ENCODE results near the gene RNFT2. TPM values are rescaled to one million over a fixed set of nuclear protein-coding genes. Genes with fewer than 3 reads are reported as not detected.

The RNFT2 gene
- polyA plus RNA-seq, 2 donors: 0.09 to 0.28 TPM

GRCh38 chr12:116799955-116800354, 61.8 kb downstream of the RNFT2 start:
- peaks cover 3% of the 10 kb centered on the region in 2 donors for H3K9me3 ChIP-seq (ENCODE audit: control insufficient read depth in 2 of 2, insufficient read depth in 1 of 2, low read depth in 1 of 2, low read length in 1 of 2)
- no peaks in the 10 kb centered on the region for H3K36me3 ChIP-seq (ENCODE audit: control insufficient read depth in 2 of 2, insufficient read depth in 2 of 2, low read length in 1 of 2)
- no peaks in the 10 kb centered on the region for H3K27me3 ChIP-seq (ENCODE audit: control insufficient read depth in 1 of 2, insufficient read depth in 2 of 2, low read length in 2 of 2)
- WGBS, 2 donors: 74 to 79% methylated on average over 6 of the region's 6 CpGs
- H3K27ac ChIP-seq (ENCODE audit: low read depth in 2 of 2, low read length in 1 of 2): no peak overlapping the region
- no peak overlapping the region for H3K4me3 ChIP-seq (ENCODE audit: low read depth in 1 of 2, low read length in 2 of 2)
- no peaks in the 10 kb centered on the region for H3K4me1 ChIP-seq (ENCODE audit: control insufficient read depth in 2 of 2, insufficient read depth in 2 of 2, low read length in 1 of 2)

- Histone ChIP-seq H3K36me3 (ENCODE audit: control insufficient read depth in 2 of 2, insufficient read depth in 2 of 2, low read length in 1 of 2) (no peaks in the 10 kb centered on the region), H3K27ac (ENCODE audit: low read depth in 2 of 2, low read length in 1 of 2) (no peak overlapping the region), H3K27me3 (ENCODE audit: control insufficient read depth in 1 of 2, insufficient read depth in 2 of 2, low read length in 2 of 2) (no peaks in the 10 kb centered on the region), H3K4me3 (ENCODE audit: low read depth in 1 of 2, low read length in 2 of 2) (no peak overlapping the region), H3K9me3 (ENCODE audit: control insufficient read depth in 2 of 2, insufficient read depth in 1 of 2, low read depth in 1 of 2, low read length in 1 of 2) (peaks cover 3% of the 10 kb centered on the region in 2 donors), H3K4me1 (ENCODE audit: control insufficient read depth in 2 of 2, insufficient read depth in 2 of 2, low read length in 1 of 2) (no peaks in the 10 kb centered on the region)
- 86 to 89% methylated on average over 2 of the region's 2 CpGs for WGBS, 2 donors
Observed at GRCh38 chr12:116800918-116801317, 62.8 kb downstream of the RNFT2 start.

- Histone ChIP-seq H3K9me3 (ENCODE audit: control insufficient read depth in 2 of 2, insufficient read depth in 1 of 2, low read depth in 1 of 2, low read length in 1 of 2) (peaks cover 3% of the 10 kb centered on the region in 2 donors), H3K4me1 (ENCODE audit: control insufficient read depth in 2 of 2, insufficient read depth in 2 of 2, low read length in 1 of 2) (no peaks in the 10 kb centered on the region), H3K27me3 (ENCODE audit: control insufficient read depth in 1 of 2, insufficient read depth in 2 of 2, low read length in 2 of 2) (no peaks in the 10 kb centered on the region), H3K36me3 (ENCODE audit: control insufficient read depth in 2 of 2, insufficient read depth in 2 of 2, low read length in 1 of 2) (no peaks in the 10 kb centered on the region), H3K4me3 (ENCODE audit: low read depth in 1 of 2, low read length in 2 of 2) (no peak overlapping the region), H3K27ac (ENCODE audit: low read depth in 2 of 2, low read length in 1 of 2) (no peak overlapping the region)
- WGBS, 2 donors: 93 to 95% methylated on average over 3 of the region's 3 CpGs
Observed at GRCh38 chr12:116802018-116802417, 63.9 kb downstream of the RNFT2 start.

GRCh38 chr12:116803013-116803736, 65.1 kb downstream of the RNFT2 start:
- Histone ChIP-seq H3K4me1 (ENCODE audit: control insufficient read depth in 2 of 2, insufficient read depth in 2 of 2, low read length in 1 of 2) (no peaks in the 10 kb centered on the region), H3K9me3 (ENCODE audit: control insufficient read depth in 2 of 2, insufficient read depth in 1 of 2, low read depth in 1 of 2, low read length in 1 of 2) (peaks cover 3% of the 10 kb centered on the region in 2 donors), H3K36me3 (ENCODE audit: control insufficient read depth in 2 of 2, insufficient read depth in 2 of 2, low read length in 1 of 2) (no peaks in the 10 kb centered on the region), H3K4me3 (ENCODE audit: low read depth in 1 of 2, low read length in 2 of 2) (no peak overlapping the region), H3K27ac (ENCODE audit: low read depth in 2 of 2, low read length in 1 of 2) (no peak overlapping the region), H3K27me3 (ENCODE audit: control insufficient read depth in 1 of 2, insufficient read depth in 2 of 2, low read length in 2 of 2) (no peaks in the 10 kb centered on the region)
- 79 to 80% methylated on average over 7 of the region's 7 CpGs for WGBS, 2 donors

- Histone ChIP-seq H3K4me1 (ENCODE audit: control insufficient read depth in 2 of 2, insufficient read depth in 2 of 2, low read length in 1 of 2) (no peaks in the 10 kb centered on the region), H3K27ac (ENCODE audit: low read depth in 2 of 2, low read length in 1 of 2) (no peak overlapping the region), H3K27me3 (ENCODE audit: control insufficient read depth in 1 of 2, insufficient read depth in 2 of 2, low read length in 2 of 2) (no peaks in the 10 kb centered on the region), H3K4me3 (ENCODE audit: low read depth in 1 of 2, low read length in 2 of 2) (no peak overlapping the region), H3K36me3 (ENCODE audit: control insufficient read depth in 2 of 2, insufficient read depth in 2 of 2, low read length in 1 of 2) (no peaks in the 10 kb centered on the region), H3K9me3 (ENCODE audit: control insufficient read depth in 2 of 2, insufficient read depth in 1 of 2, low read depth in 1 of 2, low read length in 1 of 2) (peaks cover under 1% of the 10 kb centered on the region in 2 donors)
- WGBS, 2 donors: 0% methylated on average over 1 of the region's 1 CpG
Observed at GRCh38 chr12:116804051-116804450, 65.9 kb downstream of the RNFT2 start.

- H3K9me3 ChIP-seq (ENCODE audit: control insufficient read depth in 2 of 2, insufficient read depth in 1 of 2, low read depth in 1 of 2, low read length in 1 of 2): no peaks in the 10 kb centered on the region
- H3K27ac ChIP-seq (ENCODE audit: low read depth in 2 of 2, low read length in 1 of 2): no peak overlapping the region
- WGBS, 2 donors: 69 to 82% methylated on average over 10 of the region's 10 CpGs
- no peaks in the 10 kb centered on the region for H3K27me3 ChIP-seq (ENCODE audit: control insufficient read depth in 1 of 2, insufficient read depth in 2 of 2, low read length in 2 of 2)
- no peaks in the 10 kb centered on the region for H3K36me3 ChIP-seq (ENCODE audit: control insufficient read depth in 2 of 2, insufficient read depth in 2 of 2, low read length in 1 of 2)
- no peaks in the 10 kb centered on the region for H3K4me1 ChIP-seq (ENCODE audit: control insufficient read depth in 2 of 2, insufficient read depth in 2 of 2, low read length in 1 of 2)
- H3K4me3 ChIP-seq (ENCODE audit: low read depth in 1 of 2, low read length in 2 of 2): no peak overlapping the region
Observed at GRCh38 chr12:116806845-116807440, 68.8 kb downstream of the RNFT2 start.

- H3K27me3 ChIP-seq (ENCODE audit: control insufficient read depth in 1 of 2, insufficient read depth in 2 of 2, low read length in 2 of 2): no peaks in the 10 kb centered on the region
Observed at GRCh38 chr12:116807546-116807945, 69.4 kb downstream of the RNFT2 start.

GRCh38 chr12:116808113-116809105, 70.3 kb downstream of the RNFT2 start:
- H3K4me1 ChIP-seq (ENCODE audit: control insufficient read depth in 2 of 2, insufficient read depth in 2 of 2, low read length in 1 of 2): no peaks in the 10 kb centered on the region
- H3K4me3 ChIP-seq (ENCODE audit: low read depth in 1 of 2, low read length in 2 of 2): no peak overlapping the region
- no peaks in the 10 kb centered on the region for H3K9me3 ChIP-seq (ENCODE audit: control insufficient read depth in 2 of 2, insufficient read depth in 1 of 2, low read depth in 1 of 2, low read length in 1 of 2)
- H3K27ac ChIP-seq (ENCODE audit: low read depth in 2 of 2, low read length in 1 of 2): no peak overlapping the region
- no peaks in the 10 kb centered on the region for H3K36me3 ChIP-seq (ENCODE audit: control insufficient read depth in 2 of 2, insufficient read depth in 2 of 2, low read length in 1 of 2)
- no peaks in the 10 kb centered on the region for H3K27me3 ChIP-seq (ENCODE audit: control insufficient read depth in 1 of 2, insufficient read depth in 2 of 2, low read length in 2 of 2)
- 78 to 84% methylated on average over 18 of the region's 18 CpGs for WGBS, 2 donors

More at GRCh38 chr12:116807546-116807945, 69.4 kb downstream of the RNFT2 start:
- Histone ChIP-seq H3K36me3 (ENCODE audit: control insufficient read depth in 2 of 2, insufficient read depth in 2 of 2, low read length in 1 of 2) (no peaks in the 10 kb centered on the region), H3K9me3 (ENCODE audit: control insufficient read depth in 2 of 2, insufficient read depth in 1 of 2, low read depth in 1 of 2, low read length in 1 of 2) (no peaks in the 10 kb centered on the region), H3K4me3 (ENCODE audit: low read depth in 1 of 2, low read length in 2 of 2) (no peak overlapping the region), H3K27ac (ENCODE audit: low read depth in 2 of 2, low read length in 1 of 2) (no peak overlapping the region), H3K4me1 (ENCODE audit: control insufficient read depth in 2 of 2, insufficient read depth in 2 of 2, low read length in 1 of 2) (no peaks in the 10 kb centered on the region)
- 92 to 96% methylated on average over 6 of the region's 6 CpGs for WGBS, 2 donors

- Histone ChIP-seq H3K4me1 (ENCODE audit: control insufficient read depth in 2 of 2, insufficient read depth in 2 of 2, low read length in 1 of 2) (no peaks in the 10 kb centered on the region), H3K9me3 (ENCODE audit: control insufficient read depth in 2 of 2, insufficient read depth in 1 of 2, low read depth in 1 of 2, low read length in 1 of 2) (no peaks in the 10 kb centered on the region), H3K36me3 (ENCODE audit: control insufficient read depth in 2 of 2, insufficient read depth in 2 of 2, low read length in 1 of 2) (no peaks in the 10 kb centered on the region), H3K4me3 (ENCODE audit: low read depth in 1 of 2, low read length in 2 of 2) (no peak overlapping the region), H3K27me3 (ENCODE audit: control insufficient read depth in 1 of 2, insufficient read depth in 2 of 2, low read length in 2 of 2) (no peaks in the 10 kb centered on the region), H3K27ac (ENCODE audit: low read depth in 2 of 2, low read length in 1 of 2) (no peak overlapping the region)
- 90 to 93% methylated on average over 10 of the region's 10 CpGs for WGBS, 2 donors
Observed at GRCh38 chr12:116812238-116812637, 74.1 kb downstream of the RNFT2 start.
